Ascending aorta (tissue), 2 donors: ENCODE data around the gene TMEM272. TPM values are rescaled to one million over a fixed set of nuclear protein-coding genes. Genes with fewer than 3 reads are reported as not detected.

Experiments
- DNase-seq, 2 donors: peaks; one replicate each; pipeline ENCODE4 v3.0.0-alpha.2; 2019; ENCODE audit warnings: low spot score in 2 of 2
- H3K27ac ChIP-seq, 2 donors: fragments of 200-600 bp; sonication (generic); one replicate each; pipeline ENCODE4 v1.5.1; 2016 to 2017; ENCODE audit warnings: mild to moderate bottlenecking in 1 of 2
- H3K27me3 ChIP-seq: fragments of 200-600 bp; sonication (generic); one replicate; pipeline ENCODE4 v1.5.1; 2017
- H3K36me3 ChIP-seq, 2 donors: fragments of 200-600 bp; sonication (generic); one replicate each; pipeline ENCODE4 v1.5.1; 2016
- H3K4me1 ChIP-seq, 2 donors: fragments of 200-600 bp; sonication (generic); one replicate each; pipeline ENCODE4 v1.5.1; 2016 to 2017; ENCODE audit warnings: mild to moderate bottlenecking in 1 of 2
- H3K4me3 ChIP-seq, 2 donors: fragments of 200-600 bp; sonication (generic); one replicate each; pipeline ENCODE4 v1.5.1; 2016 to 2017; ENCODE audit warnings: mild to moderate bottlenecking in 1 of 2
- H3K9me3 ChIP-seq, 2 donors: fragments of 200-600 bp; sonication (generic); one replicate each; pipeline ENCODE4 v1.5.1; 2016
- intact Hi-C: fragments of 100-400 bp; cut with DNase I; formaldehyde crosslinking; loops from one replicate; pipeline ENCODE4 v1.15.1; 2023
- total RNA-seq: library from RNA; depleted of rRNA; stranded (reverse); fragments of >200 nt; gene quantifications from one replicate; pipeline ENCODE4 v1.1.0, GENCODE V29; 2016
- TF ChIP-seq, protein P1 (sequence below), 3 experiments: fragments of 200-600 bp in 2 of 3; fragments of 450-650 bp in 1 of 3; sonication (generic) in 2 of 3; IDR thresholded peaks; one replicate each; pipeline ENCODE4 v1.5.1; 2016 to 2019; ENCODE audit warnings: antibody characterized with exemption in 3 of 3, mild to moderate bottlenecking in 1 of 3, moderate library complexity in 1 of 3

The TMEM272 gene, protein sequence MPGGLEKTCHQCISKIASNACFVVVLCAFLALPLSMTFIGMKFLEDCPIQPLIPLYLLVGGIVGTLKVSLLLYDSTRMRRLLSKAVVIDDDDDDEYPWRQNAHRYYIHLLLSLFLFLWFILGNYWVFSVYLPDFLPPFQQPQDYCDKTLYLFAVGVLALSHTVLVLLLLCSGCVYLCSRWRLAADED
- total RNA-seq, result not detected

DNA sequence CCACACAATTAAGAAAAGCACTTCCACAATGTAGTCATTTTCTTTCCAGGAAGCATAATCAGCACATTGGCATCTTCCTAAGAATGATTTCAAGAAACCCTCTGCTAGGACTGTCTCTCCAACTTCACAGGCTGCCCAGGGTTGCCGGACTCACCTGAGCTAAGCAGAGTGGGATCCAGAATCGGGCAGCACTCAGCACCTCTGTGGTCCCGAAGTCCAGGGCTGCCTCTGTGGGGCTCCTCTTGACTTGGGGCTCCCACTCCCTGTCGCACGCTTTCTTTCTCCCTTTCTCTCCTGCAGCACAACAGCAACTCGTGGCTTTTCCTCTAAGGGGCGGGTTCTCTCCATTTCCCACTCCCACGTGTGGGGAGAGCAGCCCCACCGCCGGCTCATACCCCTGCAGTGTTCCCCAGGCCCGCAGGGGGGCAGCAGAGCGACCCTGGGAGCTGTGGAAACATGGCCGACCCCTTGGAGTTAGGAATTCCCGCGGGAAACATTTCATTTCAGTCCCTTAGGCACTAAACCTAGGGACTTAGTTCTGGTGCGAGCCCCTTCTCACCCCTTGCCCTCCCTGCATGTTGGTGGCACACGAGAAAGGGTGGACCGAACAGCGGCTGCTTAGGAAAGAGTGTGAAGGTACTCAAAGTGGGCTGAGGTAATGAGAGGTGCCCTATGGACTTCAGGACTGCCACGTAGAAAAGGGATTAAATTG is at the start of gene TMEM272:
TMEM272 (minus strand) TSS at position 316 of the 712 bp plus-strand sequence. CDS start 6,647 bp downstream, outside the sequence.
- H3K4me3 ChIP-seq, result no peak within 1 kb of the TSS

DNA sequence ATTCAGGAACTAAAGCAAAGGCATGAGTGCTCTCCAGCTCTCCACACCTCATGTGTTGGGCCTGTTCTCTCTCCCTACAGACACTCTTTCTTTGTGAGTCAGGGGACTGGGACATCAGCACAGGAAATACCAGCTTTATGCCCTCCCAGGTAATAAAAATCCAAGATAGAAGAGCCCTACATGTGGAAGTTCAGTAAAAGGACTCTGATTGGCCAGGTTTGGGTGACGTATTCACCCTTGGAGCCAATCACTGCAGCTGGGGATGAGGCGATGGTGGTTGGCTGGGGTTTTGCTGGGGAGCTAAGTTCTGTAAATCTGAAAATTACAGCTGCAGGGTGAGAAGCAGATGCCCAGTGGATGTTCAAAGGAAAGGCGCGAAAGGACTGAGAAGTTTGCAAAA is 49.3 kb upstream of the TMEM272 start:
- no peak overlapping the region for H3K27ac ChIP-seq
- H3K4me3 ChIP-seq, result no peak overlapping the region
- TF ChIP-seq, protein P1, sequence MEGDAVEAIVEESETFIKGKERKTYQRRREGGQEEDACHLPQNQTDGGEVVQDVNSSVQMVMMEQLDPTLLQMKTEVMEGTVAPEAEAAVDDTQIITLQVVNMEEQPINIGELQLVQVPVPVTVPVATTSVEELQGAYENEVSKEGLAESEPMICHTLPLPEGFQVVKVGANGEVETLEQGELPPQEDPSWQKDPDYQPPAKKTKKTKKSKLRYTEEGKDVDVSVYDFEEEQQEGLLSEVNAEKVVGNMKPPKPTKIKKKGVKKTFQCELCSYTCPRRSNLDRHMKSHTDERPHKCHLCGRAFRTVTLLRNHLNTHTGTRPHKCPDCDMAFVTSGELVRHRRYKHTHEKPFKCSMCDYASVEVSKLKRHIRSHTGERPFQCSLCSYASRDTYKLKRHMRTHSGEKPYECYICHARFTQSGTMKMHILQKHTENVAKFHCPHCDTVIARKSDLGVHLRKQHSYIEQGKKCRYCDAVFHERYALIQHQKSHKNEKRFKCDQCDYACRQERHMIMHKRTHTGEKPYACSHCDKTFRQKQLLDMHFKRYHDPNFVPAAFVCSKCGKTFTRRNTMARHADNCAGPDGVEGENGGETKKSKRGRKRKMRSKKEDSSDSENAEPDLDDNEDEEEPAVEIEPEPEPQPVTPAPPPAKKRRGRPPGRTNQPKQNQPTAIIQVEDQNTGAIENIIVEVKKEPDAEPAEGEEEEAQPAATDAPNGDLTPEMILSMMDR (IDR thresholded peaks at IDR 0.05), result no peak
- intact Hi-C loops, result no loop called here
- no peaks in the 10 kb centered on the region for H3K9me3 ChIP-seq
- H3K4me1 ChIP-seq, result no peaks in the 10 kb centered on the region
- H3K36me3 ChIP-seq, result no peaks in the 10 kb centered on the region
- no peak for DNase-seq
- H3K27me3 ChIP-seq, result no peaks in the 10 kb centered on the region

More for the DNA sequence above, at the start of gene TMEM272:
- H3K9me3 ChIP-seq, result no peaks in the 10 kb centered on the region
- no peaks in the 10 kb centered on the region for H3K4me1 ChIP-seq
- no peaks in the 10 kb centered on the region for H3K27me3 ChIP-seq
- no peak for DNase-seq
- intact Hi-C loops, result loop anchor here (5.0 kb wide), 1 partner anchor 282 kb away; the partner anchor contains the start of gene NEK5
- TF ChIP-seq, protein P1 (IDR thresholded peaks at IDR 0.05), result peak; percentile 51 to 74 (median 73)
- no peak within 1 kb of the TSS for H3K27ac ChIP-seq
- no peaks in the 10 kb centered on the region for H3K36me3 ChIP-seq

DNA sequence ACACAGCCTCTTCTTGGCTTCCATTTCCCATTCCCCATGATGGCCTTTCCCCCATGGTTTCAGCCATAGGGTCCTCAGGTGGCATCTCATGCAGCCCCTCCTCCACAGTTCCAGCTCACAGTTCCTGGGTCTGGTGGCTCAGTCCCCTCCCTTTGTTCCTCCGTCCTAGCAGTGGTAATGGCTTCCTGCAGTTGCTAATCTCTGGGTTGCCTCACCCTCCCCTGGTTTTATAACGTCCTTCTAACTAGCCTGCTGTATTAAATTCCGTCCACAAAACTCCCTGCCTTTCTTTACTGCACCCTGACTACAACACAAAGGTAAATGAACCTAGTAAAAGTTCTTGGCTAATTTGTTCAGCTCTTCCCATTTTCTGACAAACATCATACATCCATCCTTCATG is 47.7 kb upstream of the TMEM272 start:
- H3K36me3 ChIP-seq, result no peaks in the 10 kb centered on the region
- TF ChIP-seq, protein P1 (IDR thresholded peaks at IDR 0.05), result no peak
- H3K4me1 ChIP-seq, result no peaks in the 10 kb centered on the region
- no peak overlapping the region for H3K4me3 ChIP-seq
- no peaks in the 10 kb centered on the region for H3K27me3 ChIP-seq
- intact Hi-C loops, result no loop called here
- no peaks in the 10 kb centered on the region for H3K9me3 ChIP-seq
- H3K27ac ChIP-seq, result no peak overlapping the region
- no peak for DNase-seq

DNA sequence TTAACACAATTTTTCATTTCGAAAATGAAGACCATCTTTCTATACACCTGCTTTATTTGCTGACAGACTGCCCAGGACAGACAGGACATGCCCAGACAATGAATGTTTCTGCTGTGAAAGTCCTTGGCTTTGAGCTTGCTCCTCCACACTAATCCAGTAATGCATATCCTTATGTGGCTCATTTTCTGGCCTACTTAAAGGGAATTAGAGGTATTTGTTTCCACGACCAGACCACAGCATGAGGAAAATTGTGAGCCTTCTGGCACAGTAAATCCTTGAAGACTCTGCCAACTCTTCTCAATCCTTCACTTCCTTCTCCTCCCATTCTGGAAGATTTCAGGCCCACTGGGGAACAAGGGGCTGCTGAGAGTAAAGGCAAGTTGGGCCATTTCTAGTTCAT is 42.5 kb upstream of the TMEM272 start:
- intact Hi-C loops, result no loop called here
- Histone ChIP-seq H3K4me3 (no peak overlapping the region), H3K9me3 (no peaks in the 10 kb centered on the region), H3K36me3 (no peaks in the 10 kb centered on the region), H3K27me3 (no peaks in the 10 kb centered on the region), H3K4me1 (no peaks in the 10 kb centered on the region), H3K27ac (no peak overlapping the region)
- no peak for DNase-seq
- TF ChIP-seq, protein P1 (IDR thresholded peaks at IDR 0.05), result no peak

DNA sequence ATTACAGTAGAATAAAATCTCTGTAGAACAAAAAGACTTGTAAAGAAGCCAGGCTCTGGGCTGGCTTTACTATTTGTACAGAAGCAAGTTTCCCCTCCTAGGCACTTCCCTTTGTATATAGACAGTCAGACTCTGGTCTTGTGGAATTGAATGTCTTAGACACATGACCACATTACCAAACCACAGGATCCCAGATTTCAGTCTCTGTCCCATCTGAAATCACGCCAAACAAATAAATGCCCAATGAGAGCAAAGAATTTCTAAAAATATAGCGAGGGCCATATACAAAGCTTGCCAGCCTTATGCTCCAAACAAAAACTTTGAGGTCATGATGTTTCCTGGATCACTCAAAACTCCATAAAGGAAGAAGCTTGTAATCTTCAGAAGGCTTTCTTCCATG is 40.7 kb upstream of the TMEM272 start:
- H3K27ac ChIP-seq, result no peak overlapping the region
- intact Hi-C loops, result no loop called here
- no peaks in the 10 kb centered on the region for H3K27me3 ChIP-seq
- H3K36me3 ChIP-seq, result no peaks in the 10 kb centered on the region
- no peak for DNase-seq
- no peaks in the 10 kb centered on the region for H3K4me1 ChIP-seq
- H3K9me3 ChIP-seq, result no peaks in the 10 kb centered on the region
- TF ChIP-seq, protein P1 (IDR thresholded peaks at IDR 0.05), result no peak
- H3K4me3 ChIP-seq, result no peak overlapping the region
